ENCODE results near the gene MYO1A.

DNA sequence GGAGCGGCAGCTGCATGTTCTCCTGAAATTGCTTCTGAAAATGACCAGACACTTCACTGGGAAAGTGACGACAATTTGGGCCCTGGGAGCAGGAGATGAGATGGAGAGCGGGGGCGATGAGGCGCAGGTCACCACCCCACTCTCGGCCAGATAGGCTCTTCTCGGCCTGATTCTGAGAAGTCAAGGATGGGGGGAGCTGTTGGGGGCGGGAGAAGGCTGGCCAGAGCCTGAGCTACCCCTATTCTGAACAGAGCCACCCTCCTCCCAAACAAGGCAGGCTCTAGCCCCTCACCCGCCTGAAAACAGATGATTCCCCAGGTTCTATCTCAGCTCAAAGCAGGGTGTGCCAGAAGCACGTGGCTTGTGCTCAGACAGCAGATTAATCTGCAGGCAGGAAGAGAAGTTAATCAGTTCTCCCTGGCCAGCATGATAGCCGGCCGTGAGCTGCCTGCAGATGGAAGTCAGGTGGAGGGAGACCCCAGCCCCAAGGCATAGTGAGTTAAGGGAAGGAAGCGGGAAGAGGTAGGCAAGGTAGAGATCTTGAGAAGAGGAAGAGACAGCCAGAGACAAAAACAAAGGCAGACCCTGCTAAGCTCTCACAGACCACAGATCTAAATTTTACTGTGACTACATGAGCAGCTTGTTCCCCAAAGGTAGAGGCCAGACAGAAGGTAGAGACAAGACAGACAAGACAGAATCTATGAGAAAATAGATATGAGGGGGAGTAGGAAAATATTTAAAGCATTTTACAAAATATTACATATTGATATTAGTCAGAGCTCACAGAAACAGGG lies 22.7 kb downstream of the MYO1A start:
- no peak for TF ChIP-seq POLR2AphosphoS5 (IDR thresholded peaks at IDR 0.05)
- TF ChIP-seq, protein P1, sequence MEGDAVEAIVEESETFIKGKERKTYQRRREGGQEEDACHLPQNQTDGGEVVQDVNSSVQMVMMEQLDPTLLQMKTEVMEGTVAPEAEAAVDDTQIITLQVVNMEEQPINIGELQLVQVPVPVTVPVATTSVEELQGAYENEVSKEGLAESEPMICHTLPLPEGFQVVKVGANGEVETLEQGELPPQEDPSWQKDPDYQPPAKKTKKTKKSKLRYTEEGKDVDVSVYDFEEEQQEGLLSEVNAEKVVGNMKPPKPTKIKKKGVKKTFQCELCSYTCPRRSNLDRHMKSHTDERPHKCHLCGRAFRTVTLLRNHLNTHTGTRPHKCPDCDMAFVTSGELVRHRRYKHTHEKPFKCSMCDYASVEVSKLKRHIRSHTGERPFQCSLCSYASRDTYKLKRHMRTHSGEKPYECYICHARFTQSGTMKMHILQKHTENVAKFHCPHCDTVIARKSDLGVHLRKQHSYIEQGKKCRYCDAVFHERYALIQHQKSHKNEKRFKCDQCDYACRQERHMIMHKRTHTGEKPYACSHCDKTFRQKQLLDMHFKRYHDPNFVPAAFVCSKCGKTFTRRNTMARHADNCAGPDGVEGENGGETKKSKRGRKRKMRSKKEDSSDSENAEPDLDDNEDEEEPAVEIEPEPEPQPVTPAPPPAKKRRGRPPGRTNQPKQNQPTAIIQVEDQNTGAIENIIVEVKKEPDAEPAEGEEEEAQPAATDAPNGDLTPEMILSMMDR (IDR thresholded peaks at IDR 0.05), result no peak
